WERI-Rb-1 (cell line): ENCODE data around the gene PRM3.

Experiments used
- DNase-seq: peaks from one replicate; pipeline ENCODE4 v3.0.0-alpha.2; 2020
- H3K27ac ChIP-seq: fragments of 250-450 bp; sonication (Bioruptor Pico); 2 replicates; pipeline ENCODE4 v1.5.1; 2020; ENCODE audit warnings: mild to moderate bottlenecking, moderate library complexity
- H3K27me3 ChIP-seq: fragments of 250-450 bp; sonication (Bioruptor Pico); 2 replicates; pipeline ENCODE4 v1.5.1; 2021; ENCODE audit warnings: mild to moderate bottlenecking, low read depth, moderate library complexity; ENCODE audit not compliant: insufficient read depth, severe bottlenecking
- H3K36me3 ChIP-seq: fragments of 250-450 bp; sonication (Bioruptor Pico); 2 replicates; pipeline ENCODE4 v1.5.1; 2020; ENCODE audit warnings: mild to moderate bottlenecking, moderate library complexity
- H3K4me3 ChIP-seq: 2 replicates; pipeline ENCODE4 v1.5.1; 2011; ENCODE audit warnings: low read depth, mild to moderate bottlenecking, control low read depth, low read length
- H3K9me3 ChIP-seq: fragments of 250-450 bp; sonication (Bioruptor Pico); 2 replicates; pipeline ENCODE4 v1.5.1; 2021; ENCODE audit warnings: mild to moderate bottlenecking, moderate library complexity; ENCODE audit not compliant: severe bottlenecking
- TF ChIP-seq, protein P1 (sequence below): IDR thresholded peaks from 2 replicates; pipeline ENCODE4 v1.5.1; 2011; ENCODE audit warnings: low read depth, mild to moderate bottlenecking, control low read depth, inconsistent platforms, low read length

PRM3 gene

GRCh38 chr16:11312718-11313492 lies 39.5 kb upstream of the PRM3 start:
- no peak overlapping the region for H3K27ac ChIP-seq

GRCh38 chr16:11310997-11311561 lies 37.6 kb upstream of the PRM3 start:
- Histone ChIP-seq H3K27ac (no peak overlapping the region), H3K27me3 (no peaks in the 10 kb centered on the region), H3K9me3 (no peaks in the 10 kb centered on the region), H3K36me3 (no peaks in the 10 kb centered on the region), H3K4me3 (no peak overlapping the region)
- DNase-seq, result no peak
- TF ChIP-seq, protein P1, sequence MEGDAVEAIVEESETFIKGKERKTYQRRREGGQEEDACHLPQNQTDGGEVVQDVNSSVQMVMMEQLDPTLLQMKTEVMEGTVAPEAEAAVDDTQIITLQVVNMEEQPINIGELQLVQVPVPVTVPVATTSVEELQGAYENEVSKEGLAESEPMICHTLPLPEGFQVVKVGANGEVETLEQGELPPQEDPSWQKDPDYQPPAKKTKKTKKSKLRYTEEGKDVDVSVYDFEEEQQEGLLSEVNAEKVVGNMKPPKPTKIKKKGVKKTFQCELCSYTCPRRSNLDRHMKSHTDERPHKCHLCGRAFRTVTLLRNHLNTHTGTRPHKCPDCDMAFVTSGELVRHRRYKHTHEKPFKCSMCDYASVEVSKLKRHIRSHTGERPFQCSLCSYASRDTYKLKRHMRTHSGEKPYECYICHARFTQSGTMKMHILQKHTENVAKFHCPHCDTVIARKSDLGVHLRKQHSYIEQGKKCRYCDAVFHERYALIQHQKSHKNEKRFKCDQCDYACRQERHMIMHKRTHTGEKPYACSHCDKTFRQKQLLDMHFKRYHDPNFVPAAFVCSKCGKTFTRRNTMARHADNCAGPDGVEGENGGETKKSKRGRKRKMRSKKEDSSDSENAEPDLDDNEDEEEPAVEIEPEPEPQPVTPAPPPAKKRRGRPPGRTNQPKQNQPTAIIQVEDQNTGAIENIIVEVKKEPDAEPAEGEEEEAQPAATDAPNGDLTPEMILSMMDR, result no peak

More at GRCh38 chr16:11312718-11313492, 39.5 kb upstream of the PRM3 start:
- TF ChIP-seq, protein P1, result no peak
- Histone ChIP-seq H3K36me3 (no peaks in the 10 kb centered on the region), H3K4me3 (no peak overlapping the region), H3K27me3 (no peaks in the 10 kb centered on the region), H3K9me3 (no peaks in the 10 kb centered on the region)
- no peak for DNase-seq

GRCh38 chr16:11310634-11310977 lies 37.2 kb upstream of the PRM3 start:
- no peak overlapping the region for H3K27ac ChIP-seq
- H3K27me3 ChIP-seq, result no peaks in the 10 kb centered on the region
- no peak for DNase-seq
- H3K9me3 ChIP-seq, result no peaks in the 10 kb centered on the region
- TF ChIP-seq, protein P1, result no peak
- no peak overlapping the region for H3K4me3 ChIP-seq
- H3K36me3 ChIP-seq, result no peaks in the 10 kb centered on the region

GRCh38 chr16:11309895-11310633 lies 36.6 kb upstream of the PRM3 start:
- TF ChIP-seq, protein P1, result no peak
- Histone ChIP-seq H3K9me3 (no peaks in the 10 kb centered on the region), H3K27me3 (no peaks in the 10 kb centered on the region), H3K4me3 (no peak overlapping the region), H3K36me3 (no peaks in the 10 kb centered on the region), H3K27ac (no peak overlapping the region)
- DNase-seq, result no peak

GRCh38 chr16:11308493-11309283 lies 35.3 kb upstream of the PRM3 start:
- DNase-seq, result no peak
- no peaks in the 10 kb centered on the region for H3K9me3 ChIP-seq
- no peak overlapping the region for H3K4me3 ChIP-seq
- no peak overlapping the region for H3K27ac ChIP-seq
- no peaks in the 10 kb centered on the region for H3K36me3 ChIP-seq
- TF ChIP-seq, protein P1, result no peak
- no peaks in the 10 kb centered on the region for H3K27me3 ChIP-seq
